HG03159 (cell line): ENCODE results near the gene NRIP1.
"Not testable (repeated sequence)": the region's sequence is repeated elsewhere in the genome, so short reads cannot be mapped to it uniquely, and the experiment has no call there.

Experiments used
- ATAC-seq: cut with Tn5 transposase; IDR thresholded peaks from one replicate; pipeline ENCODE4 v1.9.1; 2021; ENCODE audit warnings: mild to moderate bottlenecking, moderate library complexity; ENCODE audit not compliant: unreplicated experiment

NRIP1 gene

GRCh38 chr21:14927324-14927723 is 137.5 kb downstream of the NRIP1 start:
- ATAC-seq, result not testable (repeated sequence)

DNA sequence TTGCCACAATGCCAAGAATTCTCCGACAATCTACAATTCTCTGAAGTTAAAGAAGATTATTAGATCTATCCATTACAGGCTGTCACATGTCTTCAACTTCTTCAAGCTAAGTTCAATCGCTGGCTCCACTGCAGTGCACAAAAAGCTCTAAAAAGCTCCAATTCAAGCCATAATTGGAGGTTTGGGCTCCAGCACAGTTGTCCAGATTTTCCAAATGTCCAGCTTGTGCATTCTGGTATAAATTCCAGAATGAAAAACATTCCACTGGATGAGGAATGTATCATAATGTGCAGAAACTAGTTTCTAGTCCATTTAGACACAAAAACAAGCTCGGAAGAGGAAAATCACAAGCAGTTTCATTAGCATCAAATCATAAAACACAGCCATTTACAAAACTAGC is 138.6 kb downstream of the NRIP1 start:
- ATAC-seq, result no peak

DNA sequence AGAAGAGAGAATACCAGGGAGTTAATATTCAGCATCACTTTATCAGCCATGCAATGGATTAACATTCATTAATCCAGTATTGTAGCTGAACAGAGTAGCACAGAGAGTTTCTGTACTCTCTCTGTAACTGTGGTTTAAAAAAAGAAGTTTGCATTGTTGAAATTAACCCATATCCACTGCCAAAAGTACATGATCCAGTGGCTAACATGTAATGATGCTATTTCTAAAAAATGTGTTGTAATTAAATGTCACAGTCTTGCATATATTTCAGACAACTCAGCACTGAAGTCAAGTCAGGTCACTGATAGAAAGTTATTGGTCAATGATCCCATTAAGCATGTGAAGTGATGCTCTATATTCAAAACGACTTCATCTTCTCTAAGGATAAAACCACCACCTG is 141.3 kb downstream of the NRIP1 start:
- no peak for ATAC-seq

- no peak for ATAC-seq
Measured at GRCh38 chr21:14922980-14923379, 141.8 kb downstream of the NRIP1 start.

GRCh38 chr21:14918527-14918926 is 146.3 kb downstream of the NRIP1 start:
- no peak for ATAC-seq

DNA sequence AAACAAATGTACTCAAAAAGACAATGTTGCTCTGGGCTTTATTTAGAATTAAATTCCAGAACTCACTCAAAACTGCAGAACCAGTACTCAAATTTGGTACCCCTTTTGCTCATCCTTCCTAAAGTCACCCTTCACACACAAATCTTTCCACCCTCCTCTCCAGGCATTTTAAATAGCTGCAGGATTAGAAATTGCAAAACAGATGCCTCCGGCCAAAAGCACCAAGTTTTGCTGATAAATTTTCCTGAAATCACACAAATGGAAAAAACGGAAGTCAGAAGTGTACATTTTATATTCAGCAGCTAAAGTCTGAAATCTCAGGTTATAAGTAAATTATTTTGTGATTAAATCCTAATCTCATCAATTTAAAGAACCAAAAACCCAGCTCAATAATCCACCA is 147.0 kb downstream of the NRIP1 start:
- no peak for ATAC-seq

DNA sequence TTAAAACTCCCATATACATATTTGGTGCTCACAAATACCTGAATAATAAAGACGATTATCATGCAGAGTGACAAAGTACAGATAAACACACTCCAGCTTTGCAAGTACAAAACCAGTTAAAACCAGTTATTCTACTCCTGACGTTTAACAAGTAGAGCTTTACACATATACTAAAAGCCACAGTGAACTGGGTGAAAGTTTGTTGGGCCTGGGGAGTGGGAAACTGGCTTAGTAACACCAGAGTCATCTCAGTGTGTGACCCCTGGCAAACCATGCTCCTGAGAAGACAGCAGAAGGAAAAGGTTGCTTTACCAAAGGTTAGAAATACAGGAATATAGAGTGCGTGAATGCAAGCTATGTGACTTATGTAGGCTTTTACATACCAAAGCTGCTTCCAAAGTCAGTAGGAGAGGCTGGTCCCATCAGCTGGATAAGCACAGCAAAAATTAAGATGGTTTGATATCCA is 148.1 kb downstream of the NRIP1 start:
- no peak for ATAC-seq

DNA sequence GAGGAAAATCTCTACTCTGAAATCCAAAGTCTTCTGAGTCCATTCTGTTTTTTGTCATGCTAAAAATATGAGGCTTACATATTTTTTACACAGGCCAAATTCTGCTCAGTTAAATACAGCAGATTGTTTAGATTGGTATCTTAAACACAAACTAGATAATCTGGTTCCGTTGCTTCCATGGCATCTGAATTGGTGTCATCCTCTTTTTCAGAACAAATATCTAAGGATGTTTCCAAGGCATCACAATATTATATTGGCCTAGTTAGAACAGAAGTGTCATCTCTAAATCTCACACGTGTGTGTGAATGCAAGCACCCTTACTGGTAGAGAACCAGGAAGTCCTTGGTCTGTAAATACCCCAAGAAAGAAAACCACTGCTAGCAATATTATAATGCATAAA is 151.2 kb downstream of the NRIP1 start:
- no peak for ATAC-seq

GRCh38 chr21:14911351-14911750 is 153.4 kb downstream of the NRIP1 start:
- ATAC-seq, result no peak
